ENCODE measurements around the gene GNAO1.

Gene GNAO1

GRCh38 chr16:56401482-56401881, 210.2 kb downstream of the GNAO1 start:
- H3K9me3 ChIP-seq (ENCODE audit: control insufficient read depth, insufficient read depth, low read depth, low read length): no peaks in the 10 kb centered on the region
- H3K4me3 ChIP-seq (ENCODE audit: low read depth, low read length): no peak overlapping the region
- no peak for TF ChIP-seq ZNF629 (tag by site-specific recombination; IDR thresholded peaks at IDR 0.05)
- TF ChIP-seq PRDM6 (tag by site-specific recombination; IDR thresholded peaks at IDR 0.05): no peak
- no peak for TF ChIP-seq ZNF292 (tag by site-specific recombination; IDR thresholded peaks at IDR 0.05; ENCODE audit: borderline replicate concordance, low read depth)
- no peak for TF ChIP-seq ZNF704 (tag by site-specific recombination; IDR thresholded peaks at IDR 0.05)
- no peak for TF ChIP-seq ZNF311 (tag by site-specific recombination; IDR thresholded peaks at IDR 0.05; ENCODE audit: borderline replicate concordance)
- no peak for TF ChIP-seq ZNF776 (tag by site-specific recombination; IDR thresholded peaks at IDR 0.05; ENCODE audit: borderline replicate concordance)
- TF ChIP-seq, protein P1, sequence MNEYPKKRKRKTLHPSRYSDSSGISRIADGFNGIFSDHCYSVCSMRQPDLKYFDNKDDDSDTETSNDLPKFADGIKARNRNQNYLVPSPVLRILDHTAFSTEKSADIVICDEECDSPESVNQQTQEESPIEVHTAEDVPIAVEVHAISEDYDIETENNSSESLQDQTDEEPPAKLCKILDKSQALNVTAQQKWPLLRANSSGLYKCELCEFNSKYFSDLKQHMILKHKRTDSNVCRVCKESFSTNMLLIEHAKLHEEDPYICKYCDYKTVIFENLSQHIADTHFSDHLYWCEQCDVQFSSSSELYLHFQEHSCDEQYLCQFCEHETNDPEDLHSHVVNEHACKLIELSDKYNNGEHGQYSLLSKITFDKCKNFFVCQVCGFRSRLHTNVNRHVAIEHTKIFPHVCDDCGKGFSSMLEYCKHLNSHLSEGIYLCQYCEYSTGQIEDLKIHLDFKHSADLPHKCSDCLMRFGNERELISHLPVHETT (tag by site-specific recombination; IDR thresholded peaks at IDR 0.05): no peak
- TF ChIP-seq ZNF544 (tag by site-specific recombination; IDR thresholded peaks at IDR 0.05): no peak
- no peak for TF ChIP-seq ZFHX2 (tag by site-specific recombination; conservative IDR thresholded peaks at IDR 0.05)
- TF ChIP-seq ZNF645 (tag by site-specific recombination; IDR thresholded peaks at IDR 0.05): no peak
- no peak for TF ChIP-seq ZNF571 (tag by site-specific recombination; IDR thresholded peaks at IDR 0.05)
- no peak for TF ChIP-seq MZF1 (tag by site-specific recombination; IDR thresholded peaks at IDR 0.05; ENCODE audit: borderline replicate concordance)
- CTCF ChIA-PET: interaction anchor here (0.6 to 1.5 kb wide), 6 partner anchors 11 to 1076 kb away, joined by 4 to 8 read pairs (median 4); no protein-coding TSS in a partner anchor
- H3K36me3 ChIP-seq (ENCODE audit: control insufficient read depth in 2 of 2, insufficient read depth in 1 of 2, low read length in 2 of 2): peaks cover 23 to 70% of the 10 kb centered on the region in 2 experiments; a peak in 2 of 3 replicates
- H3K4me1 ChIP-seq (ENCODE audit: control insufficient read depth, insufficient read depth, low read length): no peaks in the 10 kb centered on the region
- POLR2A ChIA-PET: no interaction called here
- no peak overlapping the region for H3K27ac ChIP-seq (ENCODE audit: extremely low read depth, low read depth, low read length)

GRCh38 chr16:56405977-56406672, 214.8 kb downstream of the GNAO1 start:
- CTCF ChIA-PET: no interaction called here
- H3K36me3 ChIP-seq (ENCODE audit: control insufficient read depth in 2 of 2, insufficient read depth in 1 of 2, low read length in 2 of 2): peaks cover 25 to 71% of the 10 kb centered on the region in 2 experiments; a peak in 2 of 3 replicates
- POLR2A ChIA-PET: no interaction called here
- H3K4me3 ChIP-seq (ENCODE audit: low read depth, low read length): no peak overlapping the region
- TF ChIP-seq HOXC10 (CRISPR knock-in tag; IDR thresholded peaks at IDR 0.05): no peak
- no peak for TF ChIP-seq SCRT1 (tag by site-specific recombination; IDR thresholded peaks at IDR 0.05; ENCODE audit: borderline replicate concordance)
- no peak for TF ChIP-seq YY2 (tag by site-specific recombination; IDR thresholded peaks at IDR 0.05)
- no peak for TF ChIP-seq ZNF146 (tag by site-specific recombination; IDR thresholded peaks at IDR 0.05)
- no peak for TF ChIP-seq KLF16 (tag by site-specific recombination; IDR thresholded peaks at IDR 0.05)
- TF ChIP-seq ZNF292 (tag by site-specific recombination; IDR thresholded peaks at IDR 0.05; ENCODE audit: borderline replicate concordance, low read depth): no peak
- H3K4me1 ChIP-seq (ENCODE audit: control insufficient read depth, insufficient read depth, low read length): no peaks in the 10 kb centered on the region
- H3K9me3 ChIP-seq (ENCODE audit: control insufficient read depth, insufficient read depth, low read depth, low read length): no peaks in the 10 kb centered on the region
- no peak overlapping the region for H3K27ac ChIP-seq (ENCODE audit: extremely low read depth, low read depth, low read length)

Data from HEK293 (cell line).